Measurements from ENCODE around the gene UBE2D2.

Gene UBE2D2

DNA sequence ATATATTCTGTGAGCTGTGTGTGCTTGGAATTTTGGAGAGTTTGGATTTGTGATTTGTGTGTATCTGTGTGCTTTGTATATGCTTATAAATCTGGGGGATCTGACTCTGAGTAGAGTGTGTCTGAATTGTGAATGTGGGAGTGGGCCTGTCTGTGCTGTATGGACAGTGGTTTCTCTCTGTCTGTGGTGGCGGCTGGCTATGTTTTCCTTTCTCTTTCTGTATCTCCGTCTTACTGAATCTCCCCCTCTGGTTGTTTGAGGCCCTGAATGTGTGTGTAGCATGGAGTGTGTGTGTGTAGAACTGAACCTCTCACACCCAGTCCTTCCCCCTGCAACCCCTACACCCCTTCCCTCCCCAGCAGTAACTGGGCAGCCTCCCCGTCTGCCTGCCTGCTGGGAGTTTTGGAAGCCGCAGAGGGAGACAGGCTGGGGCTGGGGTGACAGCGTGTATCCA, 91.7 kb downstream of the UBE2D2 start (continued):
- no peak for TF ChIP-seq TOX (CRISPR knock-in tag; IDR thresholded peaks at IDR 0.05; ENCODE audit: borderline replicate concordance)
- TF ChIP-seq SNAI2 (CRISPR knock-in tag; IDR thresholded peaks at IDR 0.05): no peak

DNA sequence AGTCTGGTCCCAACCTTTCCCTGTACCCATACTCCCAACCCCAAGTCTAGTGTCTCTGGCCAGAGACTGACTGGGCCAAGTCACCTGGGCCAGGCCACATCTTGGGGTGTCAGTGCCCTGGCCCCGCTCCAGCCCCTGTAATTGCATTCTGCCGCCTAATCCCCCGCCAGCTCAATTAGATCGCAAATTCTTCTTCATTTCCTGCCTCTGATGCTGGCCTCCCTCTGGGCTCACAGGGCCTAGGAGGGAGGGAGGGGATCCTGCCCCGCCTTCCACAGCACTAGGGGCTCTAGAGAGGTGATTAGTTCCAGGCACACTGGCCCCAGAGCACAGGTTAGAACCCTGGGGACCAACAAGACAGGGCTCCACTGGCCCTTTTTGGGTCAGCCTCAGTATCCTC, 92.5 kb downstream of the UBE2D2 start:
- no peak for ATAC-seq
- TF ChIP-seq PPARA (CRISPR knock-in tag; IDR thresholded peaks at IDR 0.05; ENCODE audit: borderline replicate concordance) (no peak), OSR1 (CRISPR knock-in tag; IDR thresholded peaks at IDR 0.05) (no peak), ESRRG (CRISPR knock-in tag; IDR thresholded peaks at IDR 0.05) (no peak), TOX (CRISPR knock-in tag; IDR thresholded peaks at IDR 0.05; ENCODE audit: borderline replicate concordance) (no peak), ZC3H10 (CRISPR knock-in tag; IDR thresholded peaks at IDR 0.05) (no peak), ISL1 (CRISPR knock-in tag; IDR thresholded peaks at IDR 0.05) (no peak), ZNF8 (CRISPR knock-in tag; IDR thresholded peaks at IDR 0.05) (no peak), BACH2 (CRISPR knock-in tag; IDR thresholded peaks at IDR 0.05; ENCODE audit: borderline replicate concordance) (no peak), ZNF70 (CRISPR knock-in tag; IDR thresholded peaks at IDR 0.05) (no peak), CSDC2 (CRISPR knock-in tag; IDR thresholded peaks at IDR 0.05) (no peak), GLIS3 (CRISPR knock-in tag; IDR thresholded peaks at IDR 0.05) (no peak), ZNF565 (CRISPR knock-in tag; conservative IDR thresholded peaks at IDR 0.05; ENCODE audit: low read depth) (no peak), ARNTL (CRISPR knock-in tag; IDR thresholded peaks at IDR 0.05; ENCODE audit: borderline replicate concordance, low read depth) (no peak), ZFP30 (CRISPR knock-in tag; IDR thresholded peaks at IDR 0.05) (no peak)
- TF ChIP-seq, protein P1, sequence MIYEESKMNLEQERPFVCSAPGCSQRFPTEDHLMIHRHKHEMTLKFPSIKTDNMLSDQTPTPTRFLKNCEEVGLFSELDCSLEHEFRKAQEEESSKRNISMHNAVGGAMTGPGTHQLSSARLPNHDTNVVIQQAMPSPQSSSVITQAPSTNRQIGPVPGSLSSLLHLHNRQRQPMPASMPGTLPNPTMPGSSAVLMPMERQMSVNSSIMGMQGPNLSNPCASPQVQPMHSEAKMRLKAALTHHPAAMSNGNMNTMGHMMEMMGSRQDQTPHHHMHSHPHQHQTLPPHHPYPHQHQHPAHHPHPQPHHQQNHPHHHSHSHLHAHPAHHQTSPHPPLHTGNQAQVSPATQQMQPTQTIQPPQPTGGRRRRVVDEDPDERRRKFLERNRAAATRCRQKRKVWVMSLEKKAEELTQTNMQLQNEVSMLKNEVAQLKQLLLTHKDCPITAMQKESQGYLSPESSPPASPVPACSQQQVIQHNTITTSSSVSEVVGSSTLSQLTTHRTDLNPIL (CRISPR knock-in tag; IDR thresholded peaks at IDR 0.05; ENCODE audit: low read depth): no peak
- TF ChIP-seq, protein P2, sequence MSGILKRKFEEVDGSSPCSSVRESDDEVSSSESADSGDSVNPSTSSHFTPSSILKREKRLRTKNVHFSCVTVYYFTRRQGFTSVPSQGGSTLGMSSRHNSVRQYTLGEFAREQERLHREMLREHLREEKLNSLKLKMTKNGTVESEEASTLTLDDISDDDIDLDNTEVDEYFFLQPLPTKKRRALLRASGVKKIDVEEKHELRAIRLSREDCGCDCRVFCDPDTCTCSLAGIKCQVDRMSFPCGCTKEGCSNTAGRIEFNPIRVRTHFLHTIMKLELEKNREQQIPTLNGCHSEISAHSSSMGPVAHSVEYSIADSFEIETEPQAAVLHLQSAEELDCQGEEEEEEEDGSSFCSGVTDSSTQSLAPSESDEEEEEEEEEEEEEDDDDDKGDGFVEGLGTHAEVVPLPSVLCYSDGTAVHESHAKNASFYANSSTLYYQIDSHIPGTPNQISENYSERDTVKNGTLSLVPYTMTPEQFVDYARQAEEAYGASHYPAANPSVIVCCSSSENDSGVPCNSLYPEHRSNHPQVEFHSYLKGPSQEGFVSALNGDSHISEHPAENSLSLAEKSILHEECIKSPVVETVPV (CRISPR knock-in tag; IDR thresholded peaks at IDR 0.05): no peak
- TF ChIP-seq, protein P3, sequence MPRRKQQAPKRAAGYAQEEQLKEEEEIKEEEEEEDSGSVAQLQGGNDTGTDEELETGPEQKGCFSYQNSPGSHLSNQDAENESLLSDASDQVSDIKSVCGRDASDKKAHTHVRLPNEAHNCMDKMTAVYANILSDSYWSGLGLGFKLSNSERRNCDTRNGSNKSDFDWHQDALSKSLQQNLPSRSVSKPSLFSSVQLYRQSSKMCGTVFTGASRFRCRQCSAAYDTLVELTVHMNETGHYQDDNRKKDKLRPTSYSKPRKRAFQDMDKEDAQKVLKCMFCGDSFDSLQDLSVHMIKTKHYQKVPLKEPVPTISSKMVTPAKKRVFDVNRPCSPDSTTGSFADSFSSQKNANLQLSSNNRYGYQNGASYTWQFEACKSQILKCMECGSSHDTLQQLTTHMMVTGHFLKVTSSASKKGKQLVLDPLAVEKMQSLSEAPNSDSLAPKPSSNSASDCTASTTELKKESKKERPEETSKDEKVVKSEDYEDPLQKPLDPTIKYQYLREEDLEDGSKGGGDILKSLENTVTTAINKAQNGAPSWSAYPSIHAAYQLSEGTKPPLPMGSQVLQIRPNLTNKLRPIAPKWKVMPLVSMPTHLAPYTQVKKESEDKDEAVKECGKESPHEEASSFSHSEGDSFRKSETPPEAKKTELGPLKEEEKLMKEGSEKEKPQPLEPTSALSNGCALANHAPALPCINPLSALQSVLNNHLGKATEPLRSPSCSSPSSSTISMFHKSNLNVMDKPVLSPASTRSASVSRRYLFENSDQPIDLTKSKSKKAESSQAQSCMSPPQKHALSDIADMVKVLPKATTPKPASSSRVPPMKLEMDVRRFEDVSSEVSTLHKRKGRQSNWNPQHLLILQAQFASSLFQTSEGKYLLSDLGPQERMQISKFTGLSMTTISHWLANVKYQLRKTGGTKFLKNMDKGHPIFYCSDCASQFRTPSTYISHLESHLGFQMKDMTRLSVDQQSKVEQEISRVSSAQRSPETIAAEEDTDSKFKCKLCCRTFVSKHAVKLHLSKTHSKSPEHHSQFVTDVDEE (CRISPR knock-in tag; IDR thresholded peaks at IDR 0.05): no peak
- TF ChIP-seq, protein P4, sequence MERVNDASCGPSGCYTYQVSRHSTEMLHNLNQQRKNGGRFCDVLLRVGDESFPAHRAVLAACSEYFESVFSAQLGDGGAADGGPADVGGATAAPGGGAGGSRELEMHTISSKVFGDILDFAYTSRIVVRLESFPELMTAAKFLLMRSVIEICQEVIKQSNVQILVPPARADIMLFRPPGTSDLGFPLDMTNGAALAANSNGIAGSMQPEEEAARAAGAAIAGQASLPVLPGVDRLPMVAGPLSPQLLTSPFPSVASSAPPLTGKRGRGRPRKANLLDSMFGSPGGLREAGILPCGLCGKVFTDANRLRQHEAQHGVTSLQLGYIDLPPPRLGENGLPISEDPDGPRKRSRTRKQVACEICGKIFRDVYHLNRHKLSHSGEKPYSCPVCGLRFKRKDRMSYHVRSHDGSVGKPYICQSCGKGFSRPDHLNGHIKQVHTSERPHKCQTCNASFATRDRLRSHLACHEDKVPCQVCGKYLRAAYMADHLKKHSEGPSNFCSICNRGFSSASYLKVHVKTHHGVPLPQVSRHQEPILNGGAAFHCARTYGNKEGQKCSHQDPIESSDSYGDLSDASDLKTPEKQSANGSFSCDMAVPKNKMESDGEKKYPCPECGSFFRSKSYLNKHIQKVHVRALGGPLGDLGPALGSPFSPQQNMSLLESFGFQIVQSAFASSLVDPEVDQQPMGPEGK (CRISPR knock-in tag; IDR thresholded peaks at IDR 0.05; ENCODE audit: borderline replicate concordance): no peak
- TF ChIP-seq, protein P5, sequence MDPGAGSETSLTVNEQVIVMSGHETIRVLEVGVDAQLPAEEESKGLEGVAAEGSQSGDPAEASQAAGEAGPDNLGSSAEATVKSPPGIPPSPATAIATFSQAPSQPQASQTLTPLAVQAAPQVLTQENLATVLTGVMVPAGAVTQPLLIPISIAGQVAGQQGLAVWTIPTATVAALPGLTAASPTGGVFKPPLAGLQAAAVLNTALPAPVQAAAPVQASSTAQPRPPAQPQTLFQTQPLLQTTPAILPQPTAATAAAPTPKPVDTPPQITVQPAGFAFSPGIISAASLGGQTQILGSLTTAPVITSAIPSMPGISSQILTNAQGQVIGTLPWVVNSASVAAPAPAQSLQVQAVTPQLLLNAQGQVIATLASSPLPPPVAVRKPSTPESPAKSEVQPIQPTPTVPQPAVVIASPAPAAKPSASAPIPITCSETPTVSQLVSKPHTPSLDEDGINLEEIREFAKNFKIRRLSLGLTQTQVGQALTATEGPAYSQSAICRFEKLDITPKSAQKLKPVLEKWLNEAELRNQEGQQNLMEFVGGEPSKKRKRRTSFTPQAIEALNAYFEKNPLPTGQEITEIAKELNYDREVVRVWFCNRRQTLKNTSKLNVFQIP (CRISPR knock-in tag; IDR thresholded peaks at IDR 0.05; ENCODE audit: borderline replicate concordance, low read depth): no peak

DNA sequence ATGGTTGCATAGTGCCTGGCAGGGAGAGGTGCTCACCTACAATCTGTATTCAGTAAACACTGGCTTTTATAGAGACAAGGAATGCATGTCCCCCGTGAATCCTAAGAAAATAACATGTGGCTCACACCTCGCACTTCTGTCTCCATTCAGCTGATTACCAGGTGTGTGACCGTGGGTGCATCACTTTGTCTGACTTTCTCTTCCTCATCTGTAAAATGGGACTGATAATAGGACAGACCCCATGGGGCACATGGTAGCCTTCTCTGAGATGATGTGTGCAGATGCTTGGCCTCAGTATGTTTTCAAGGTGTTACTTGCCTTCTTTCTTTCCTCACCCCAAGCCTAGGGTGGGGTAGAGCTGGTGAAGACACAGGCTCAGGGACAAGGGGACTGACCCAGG, 93.3 kb downstream of the UBE2D2 start:
- TF ChIP-seq ZC3H10 (CRISPR knock-in tag; IDR thresholded peaks at IDR 0.05) (no peak), ZNF70 (CRISPR knock-in tag; IDR thresholded peaks at IDR 0.05) (no peak), TCF4 (CRISPR knock-in tag; IDR thresholded peaks at IDR 0.05; ENCODE audit: borderline replicate concordance) (no peak), BACH2 (CRISPR knock-in tag; IDR thresholded peaks at IDR 0.05; ENCODE audit: borderline replicate concordance) (no peak), SNAI2 (CRISPR knock-in tag; IDR thresholded peaks at IDR 0.05) (no peak), ISL1 (CRISPR knock-in tag; IDR thresholded peaks at IDR 0.05) (no peak), ARNTL (CRISPR knock-in tag; IDR thresholded peaks at IDR 0.05; ENCODE audit: borderline replicate concordance, low read depth) (no peak), ZFP3 (CRISPR knock-in tag; IDR thresholded peaks at IDR 0.05) (no peak)
- TF ChIP-seq, protein P3 (CRISPR knock-in tag; IDR thresholded peaks at IDR 0.05): no peak
- ATAC-seq: no peak

Measured in SK-N-SH treated with all-trans-retinoic acid at 6 μM for 48 hours (cell line).